Hematopoietic multipotent progenitor cell treated with erythropoietin and hydrocortisone succinate and interleukin-3 and kit ligand, for 17 days (in vitro differentiated cells): ENCODE data around the gene TBCCD1.
"Not testable (repeated sequence)": the region's sequence is repeated elsewhere in the genome, so short reads cannot be mapped to it uniquely, and the experiment has no call there.

Experiments used
- DNase-seq: peaks from one replicate; pipeline ENCODE4 v3.0.0-alpha.2; 2015; ENCODE audit warnings: low spot score

The TBCCD1 gene

DNA sequence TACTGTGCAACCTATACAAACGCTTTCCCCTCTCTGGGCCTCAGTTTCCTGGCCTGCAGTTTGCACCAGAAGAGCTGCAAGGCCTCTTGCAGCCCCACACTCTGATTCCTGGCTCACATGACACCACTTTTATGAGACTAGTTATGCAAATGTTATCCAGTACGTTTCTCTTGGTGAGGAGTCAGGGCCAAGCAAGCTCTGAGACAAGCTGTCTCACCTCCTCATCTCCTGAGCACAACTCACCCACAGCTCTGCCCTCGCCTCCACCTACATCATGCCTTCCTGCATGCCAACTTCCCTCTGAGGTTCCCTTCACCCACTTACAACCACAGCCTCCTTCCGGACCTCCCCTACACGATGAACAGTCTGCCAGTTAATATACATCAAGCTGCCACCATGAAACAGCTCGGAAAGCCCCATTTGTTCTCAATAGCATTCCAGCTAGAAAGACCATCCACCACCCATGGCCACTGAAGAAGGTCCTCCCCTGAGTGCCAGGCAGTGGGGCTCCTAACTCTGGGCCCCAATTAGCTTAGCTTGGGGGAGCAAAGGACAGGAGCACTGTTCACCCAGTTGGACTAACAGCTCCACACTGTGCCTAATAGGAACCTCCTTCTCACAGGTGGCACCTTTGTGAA lies 48.0 kb downstream of the TBCCD1 start:
- no peak for DNase-seq

DNA sequence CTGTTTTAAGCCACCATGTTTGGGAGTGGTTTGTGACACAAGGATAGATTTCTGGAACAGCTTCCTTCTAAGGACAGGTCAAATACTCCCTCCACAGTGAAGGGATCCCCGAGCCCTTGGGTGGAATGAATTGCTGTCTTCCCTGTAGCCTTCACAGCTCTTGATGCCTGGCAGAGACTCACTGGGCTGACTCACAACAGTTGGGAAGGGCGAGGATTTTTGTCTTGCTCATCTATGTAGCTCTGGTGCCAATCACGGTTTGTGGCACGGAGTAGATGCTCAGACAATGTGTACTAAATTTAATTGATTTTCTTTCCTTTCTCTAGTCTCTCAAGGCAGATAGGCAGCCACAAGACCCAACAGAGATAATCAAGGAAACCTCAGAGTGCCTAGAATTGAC lies 49.9 kb downstream of the TBCCD1 start:
- DNase-seq, result no peak

DNA sequence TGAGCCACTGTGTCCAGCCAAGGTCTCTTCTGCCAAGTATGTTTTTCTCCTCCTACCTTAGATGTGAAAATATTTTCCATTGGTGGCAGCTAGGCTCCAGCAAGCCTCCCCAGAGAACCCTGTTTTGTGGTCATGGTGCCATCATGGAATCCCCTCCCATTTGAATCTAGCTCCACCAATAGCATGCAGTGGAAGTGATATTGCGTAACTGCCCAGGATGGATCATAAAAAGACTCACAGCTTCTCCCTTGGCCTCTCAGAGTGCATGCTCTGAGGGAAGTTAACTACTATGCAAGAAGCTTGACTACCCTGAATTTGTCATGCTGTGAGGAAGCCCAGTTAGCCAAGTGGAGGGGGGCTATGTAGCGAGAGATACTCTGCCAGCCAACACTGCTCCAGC lies 50.5 kb downstream of the TBCCD1 start:
- DNase-seq, result no peak

DNA sequence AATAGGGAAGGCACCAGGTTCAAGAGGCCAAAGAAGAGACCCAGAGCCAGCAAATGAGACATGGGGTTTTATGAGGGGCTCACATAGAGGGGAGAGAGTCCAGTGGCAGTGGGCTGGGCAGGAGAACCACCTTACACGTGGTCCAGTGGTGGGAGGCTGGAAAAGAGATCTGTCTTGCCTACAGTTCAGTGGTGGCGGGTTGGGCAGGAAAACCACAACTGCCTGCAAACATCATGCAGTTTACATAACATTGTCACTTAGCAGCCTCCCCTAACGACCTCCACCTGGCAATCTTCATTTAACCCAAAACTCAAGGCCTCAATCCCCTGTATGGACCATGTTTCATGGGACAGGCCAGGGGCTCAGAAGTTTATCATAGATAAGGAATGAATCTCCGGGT lies 52.0 kb downstream of the TBCCD1 start:
- no peak for DNase-seq

DNA sequence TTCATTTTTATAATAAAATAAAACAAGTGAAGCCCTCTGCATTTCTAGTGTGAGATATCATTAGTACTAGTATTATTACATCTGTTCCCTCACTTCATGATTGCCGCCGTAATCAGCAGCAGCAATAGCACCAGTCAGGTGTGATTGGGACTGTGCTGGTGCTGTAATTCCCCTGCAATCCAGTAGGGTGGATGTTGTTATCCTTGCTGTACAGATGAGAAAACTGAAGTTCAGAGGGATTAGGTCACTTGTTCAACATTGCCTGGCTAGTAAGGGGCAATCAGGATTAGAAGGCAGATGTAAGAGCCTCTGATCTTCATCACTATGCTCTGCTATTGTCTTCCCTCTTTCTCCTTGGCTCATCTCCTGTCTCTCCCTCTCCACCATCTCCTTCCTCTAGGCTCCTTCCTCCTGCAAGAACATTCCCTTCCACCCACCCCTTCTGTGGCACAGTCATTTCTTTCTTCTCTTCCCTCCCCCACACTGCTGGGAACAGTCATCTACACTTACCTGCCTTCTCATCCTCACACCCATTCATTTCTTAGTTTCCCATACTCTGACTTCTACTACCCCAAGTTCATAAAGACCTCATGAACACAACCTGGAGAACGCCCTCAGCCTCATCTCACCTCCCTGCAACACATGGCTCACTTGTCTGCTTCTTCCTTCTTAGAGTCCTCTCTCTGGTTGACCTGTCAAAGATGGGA lies 52.7 kb downstream of the TBCCD1 start:
- no peak for DNase-seq

DNA sequence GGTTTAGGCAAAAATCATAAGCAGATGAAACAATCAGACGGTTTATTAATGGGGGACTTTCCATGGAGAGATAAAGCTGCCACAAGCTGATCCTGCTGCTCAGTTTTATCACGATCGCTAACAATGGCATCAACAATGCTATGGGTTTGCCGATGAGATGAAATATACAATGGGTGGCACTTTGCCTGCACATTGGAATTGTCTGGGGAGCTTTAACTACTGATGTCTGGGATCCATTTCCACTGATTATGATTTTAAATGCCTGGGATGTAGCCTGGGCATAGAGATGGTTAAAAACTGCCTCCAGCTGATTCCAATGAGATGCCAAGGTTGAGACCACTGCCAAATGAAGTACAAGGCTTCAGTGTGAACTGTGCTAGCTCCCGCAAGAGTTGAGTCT lies 53.8 kb downstream of the TBCCD1 start:
- DNase-seq, result no peak

DNA sequence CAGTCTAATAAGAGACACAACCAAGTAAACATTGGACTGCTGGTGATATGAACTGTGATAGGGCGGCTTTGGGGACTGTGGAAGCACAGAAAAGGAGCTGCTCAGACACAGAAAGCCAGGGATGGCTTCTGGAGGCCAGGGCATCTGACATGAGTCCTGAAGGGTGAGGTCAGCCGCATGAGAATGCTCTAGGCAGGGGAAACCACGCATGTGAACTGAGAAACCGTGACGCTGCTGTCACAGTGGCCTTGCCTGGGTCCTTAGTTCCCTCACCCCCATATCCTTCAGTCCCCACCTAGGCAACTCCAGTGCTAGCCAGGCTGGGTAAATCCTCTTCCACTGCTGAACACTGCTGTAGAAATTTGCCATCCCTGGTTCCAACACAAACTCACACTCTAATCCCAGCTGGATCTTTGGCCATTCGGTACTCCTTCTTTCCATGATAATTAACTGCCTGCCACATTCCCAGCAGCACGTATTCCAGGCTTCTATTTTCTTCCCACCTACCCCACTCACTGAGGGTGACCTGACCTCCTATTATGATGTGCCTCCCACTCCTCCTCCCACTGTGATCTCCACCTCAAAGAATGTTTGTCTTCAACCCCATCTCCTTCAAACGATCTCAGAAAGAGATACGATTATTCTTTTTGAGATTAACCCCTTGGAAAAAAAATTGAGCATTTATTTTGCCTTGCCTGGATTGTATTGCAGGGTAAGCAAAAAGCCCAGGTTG lies 54.4 kb downstream of the TBCCD1 start:
- no peak for DNase-seq

DNA sequence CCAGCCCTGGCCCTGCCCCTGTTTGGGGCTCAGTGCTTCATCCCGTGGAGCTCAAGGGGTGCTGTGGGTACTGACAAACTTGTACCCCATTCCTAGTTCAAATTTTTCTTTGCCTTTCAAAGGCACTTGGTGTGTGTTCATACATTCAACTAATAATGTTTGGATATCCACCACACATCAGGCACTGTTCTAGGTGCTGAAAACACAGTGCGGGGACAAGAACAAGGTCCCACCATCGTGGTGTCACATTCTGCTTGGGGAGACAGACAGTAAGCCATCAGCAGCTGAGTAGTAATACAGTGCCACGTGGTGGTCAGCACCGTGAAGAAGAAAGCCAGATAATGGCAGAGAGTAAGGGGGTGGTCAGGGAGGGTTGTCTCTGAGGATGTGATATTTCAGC lies 55.4 kb downstream of the TBCCD1 start:
- no peak for DNase-seq

DNA sequence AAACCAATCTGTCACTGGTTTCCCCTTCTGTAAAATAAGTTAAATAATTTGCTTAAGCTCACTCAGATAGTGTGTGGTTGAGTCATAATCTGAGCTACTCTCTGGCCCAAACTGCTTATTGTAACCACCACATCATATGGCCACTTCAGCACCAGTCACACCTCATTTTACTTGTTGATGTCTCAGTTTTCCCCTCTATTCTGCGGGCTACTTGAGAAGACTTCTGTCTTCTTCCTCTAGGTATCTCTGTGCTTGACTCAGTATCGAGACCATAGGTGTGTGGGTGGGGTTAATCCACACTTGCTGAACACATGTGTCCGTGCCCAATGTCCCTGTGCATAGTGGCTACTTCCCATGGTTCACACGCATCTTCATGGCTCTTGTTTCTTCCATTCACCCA lies 55.9 kb downstream of the TBCCD1 start:
- no peak for DNase-seq

DNA sequence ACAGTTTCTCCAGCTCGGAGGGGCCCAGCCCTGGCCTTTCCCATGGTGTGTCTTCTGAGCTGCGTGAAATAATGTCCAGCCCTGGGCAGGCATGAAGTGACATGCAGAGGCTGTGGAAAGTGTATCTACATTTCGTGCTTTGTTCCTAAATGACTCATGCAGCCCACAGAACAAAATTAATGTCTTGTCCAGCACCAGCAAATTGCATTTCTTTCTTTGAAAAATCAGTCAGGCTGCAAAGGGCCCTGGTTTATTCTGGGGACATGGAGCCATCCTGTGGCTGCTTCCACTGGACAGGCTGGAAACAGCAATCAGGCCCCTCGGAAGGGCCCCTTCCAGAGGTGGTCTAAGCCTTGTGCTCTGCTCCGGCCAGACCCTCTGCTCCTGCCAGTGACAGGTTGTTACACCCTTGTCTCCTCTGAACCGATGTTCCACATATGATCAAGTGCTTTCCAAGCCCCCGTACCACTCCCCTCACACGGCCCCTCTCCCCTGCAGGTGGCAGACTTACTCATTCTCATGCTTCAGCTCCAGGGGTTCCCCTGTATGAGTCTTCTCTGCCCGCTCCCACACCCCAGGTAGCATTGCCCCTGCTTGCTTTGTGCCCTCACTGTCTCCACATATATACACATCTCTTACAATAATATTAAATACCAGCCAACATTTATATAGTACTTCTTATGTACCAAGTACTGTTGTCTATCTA lies 56.6 kb downstream of the TBCCD1 start:
- no peak for DNase-seq

DNA sequence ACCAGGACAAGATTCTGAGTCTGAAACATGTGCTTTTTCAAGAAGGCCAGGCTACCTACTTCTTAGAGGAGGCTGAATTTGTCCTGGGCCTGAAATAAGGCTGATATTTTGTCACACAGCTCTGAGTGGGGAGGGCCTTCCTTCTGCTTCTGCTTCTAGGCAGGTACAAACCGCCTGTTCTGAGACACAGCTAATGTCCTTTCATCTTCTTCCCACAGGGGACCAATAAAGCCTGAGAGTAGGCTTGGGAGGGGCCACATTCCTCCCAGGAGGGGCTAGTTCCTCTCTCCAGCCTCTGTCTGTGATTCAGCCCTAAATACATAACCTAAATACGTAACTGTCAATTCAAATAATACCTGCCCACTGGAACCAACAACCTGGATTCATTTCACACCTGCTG lies 57.7 kb downstream of the TBCCD1 start:
- DNase-seq, result no peak

DNA sequence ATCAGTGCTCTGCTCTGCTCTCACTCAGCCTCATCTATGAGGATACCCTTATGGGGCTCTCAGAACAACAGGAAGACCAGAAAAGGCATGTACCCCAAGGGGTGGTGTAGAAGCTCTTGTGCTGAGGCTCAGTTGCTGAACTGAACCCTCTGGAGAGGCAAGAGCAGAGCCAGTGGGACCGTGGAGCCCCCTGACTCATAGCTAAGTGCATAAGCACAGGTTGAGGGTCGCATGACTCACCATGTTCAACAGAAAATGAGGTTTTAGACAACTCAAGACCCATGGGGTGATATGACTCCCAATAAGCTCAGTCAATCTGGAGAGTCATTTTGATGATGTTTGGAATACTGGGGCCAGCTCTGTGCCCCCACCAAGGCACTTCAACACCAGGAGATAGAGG lies 60.3 kb downstream of the TBCCD1 start:
- no peak for DNase-seq

DNA sequence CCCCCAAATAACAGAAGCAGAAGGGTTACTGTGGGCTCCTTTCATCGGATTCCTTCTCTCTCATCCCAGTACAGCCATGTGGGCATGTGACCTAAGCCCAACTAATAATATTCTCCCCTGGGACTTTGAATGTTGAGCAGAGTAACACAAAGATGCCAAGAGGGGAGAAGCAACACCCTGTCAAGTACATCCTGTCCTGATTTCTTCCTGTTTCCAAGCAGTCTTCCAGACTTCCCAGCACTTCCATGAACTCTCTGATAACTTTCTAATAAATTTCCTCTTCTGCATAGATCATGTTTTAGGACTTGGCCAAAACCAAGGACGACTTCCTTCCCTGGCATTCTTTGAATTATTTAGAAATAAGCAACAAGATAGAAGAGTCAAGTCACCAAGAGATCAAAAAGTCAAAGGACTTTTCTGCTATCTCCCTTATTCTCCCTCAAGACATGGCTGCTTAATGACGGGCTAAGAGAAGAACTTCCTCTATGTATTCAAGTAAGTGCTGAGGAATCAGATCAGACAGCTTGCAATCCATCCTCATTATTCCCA lies 60.9 kb downstream of the TBCCD1 start:
- no peak for DNase-seq

DNA sequence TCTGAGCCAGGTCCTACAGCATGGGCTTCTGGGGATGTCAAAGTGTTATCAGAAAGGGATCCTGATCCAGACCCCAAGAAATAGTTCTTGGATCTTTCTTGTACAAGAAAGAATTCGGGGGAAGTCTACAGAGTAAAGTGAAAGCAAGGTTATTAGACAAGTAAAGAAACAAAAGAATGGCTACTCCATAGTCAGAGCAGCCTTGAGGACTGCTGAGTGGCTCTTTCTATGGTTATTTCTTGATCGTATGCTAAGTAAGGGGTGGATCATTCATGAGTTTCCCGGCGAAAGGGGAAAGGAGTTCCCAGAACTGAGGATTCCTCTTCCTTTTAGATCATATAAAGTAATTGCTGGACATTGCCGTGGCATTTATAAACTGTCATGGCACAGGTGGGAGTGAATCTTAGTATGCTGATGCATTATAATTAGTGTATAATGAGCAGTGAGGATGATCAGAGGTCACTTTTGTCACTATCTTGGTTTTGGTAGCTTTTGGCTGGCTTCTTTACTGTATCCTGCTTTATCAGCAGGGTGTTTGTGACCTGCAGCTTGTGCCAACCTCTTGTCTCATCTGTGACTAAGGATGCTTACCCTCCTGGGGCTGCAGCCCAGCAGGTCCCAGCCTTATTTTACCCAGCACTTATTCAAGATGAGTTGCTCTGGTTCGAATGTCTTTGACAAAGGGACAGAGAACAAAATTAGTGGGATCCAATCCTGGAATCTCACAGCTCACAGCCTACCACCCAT lies 64.0 kb downstream of the TBCCD1 start:
- DNase-seq, result no peak

DNA sequence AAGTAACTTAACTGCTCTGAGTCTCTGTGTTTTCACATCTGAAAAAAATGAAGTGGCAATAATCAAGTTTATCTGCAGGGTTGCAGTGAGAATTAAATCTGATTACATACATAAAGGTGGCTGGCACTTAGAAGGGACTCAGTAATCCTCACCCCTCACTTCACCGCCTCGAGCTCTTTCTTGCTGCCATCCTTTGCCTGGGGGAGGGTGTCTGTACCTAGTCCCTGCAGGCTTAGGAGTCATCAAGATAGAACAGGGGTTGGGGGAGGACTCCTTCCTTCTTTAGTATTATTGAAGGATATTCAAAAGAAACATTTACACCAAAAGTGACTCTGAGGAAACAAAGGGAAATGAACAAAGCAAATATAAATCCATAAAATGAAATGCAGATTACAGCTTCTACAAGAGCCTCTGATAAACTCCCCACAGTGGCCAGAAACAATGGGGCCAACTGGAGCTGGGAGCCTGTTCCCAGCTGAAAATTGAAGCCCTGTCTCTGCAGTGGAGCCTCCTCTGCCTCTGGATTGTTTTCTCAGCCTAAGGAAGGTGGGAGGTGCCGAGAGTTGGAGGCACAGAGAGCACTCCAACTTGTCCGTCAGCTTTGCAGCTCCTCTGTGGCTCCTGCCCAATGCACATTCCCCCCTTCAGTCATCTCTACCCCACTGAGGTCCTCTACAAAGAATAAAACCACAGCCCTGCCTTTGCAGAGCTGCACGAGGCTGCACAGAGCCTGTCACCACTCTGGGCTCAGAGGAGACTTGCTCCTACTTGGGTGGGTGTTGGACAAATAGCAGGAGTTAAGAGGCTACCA lies 64.8 kb downstream of the TBCCD1 start:
- DNase-seq, result no peak

DNA sequence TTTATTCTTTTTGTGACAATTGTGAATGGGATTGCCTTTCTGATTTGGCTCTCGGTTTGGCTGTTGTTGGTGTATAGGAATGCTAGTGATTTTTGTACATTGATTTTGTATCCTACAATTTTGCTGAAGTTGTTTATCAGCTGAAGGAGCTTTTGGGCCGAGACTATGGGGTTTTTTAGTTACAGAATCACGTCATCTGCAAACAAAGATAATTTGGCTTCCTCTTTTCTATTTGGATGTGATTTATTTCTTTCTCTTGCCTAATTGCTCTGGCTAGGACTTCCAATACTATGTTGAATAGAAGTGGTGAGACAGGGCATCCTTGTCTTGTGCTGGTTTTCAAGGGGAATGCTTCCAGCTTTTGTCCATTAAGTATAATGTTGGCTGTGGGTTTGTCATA lies 67.2 kb downstream of the TBCCD1 start:
- not testable (repeated sequence) for DNase-seq

DNA sequence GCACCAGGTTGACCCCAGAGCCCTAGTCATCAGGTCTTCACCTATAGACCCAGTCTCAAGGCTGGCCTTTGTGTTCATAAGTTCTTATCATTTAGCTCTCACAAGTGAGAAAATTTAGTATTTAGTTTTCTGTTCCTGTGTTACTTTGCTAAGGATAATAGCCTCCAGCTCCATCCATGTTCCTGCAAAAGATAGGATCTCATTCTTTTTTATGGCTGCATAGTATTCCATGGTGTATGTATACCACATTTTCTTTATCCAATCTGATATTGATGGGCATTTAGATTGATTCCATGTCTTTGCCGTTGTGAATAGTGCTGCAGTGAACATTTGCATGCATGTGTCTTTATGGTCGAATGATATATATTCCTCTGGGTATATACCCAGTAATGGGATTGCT lies 69.1 kb downstream of the TBCCD1 start:
- DNase-seq, result not testable (repeated sequence)

DNA sequence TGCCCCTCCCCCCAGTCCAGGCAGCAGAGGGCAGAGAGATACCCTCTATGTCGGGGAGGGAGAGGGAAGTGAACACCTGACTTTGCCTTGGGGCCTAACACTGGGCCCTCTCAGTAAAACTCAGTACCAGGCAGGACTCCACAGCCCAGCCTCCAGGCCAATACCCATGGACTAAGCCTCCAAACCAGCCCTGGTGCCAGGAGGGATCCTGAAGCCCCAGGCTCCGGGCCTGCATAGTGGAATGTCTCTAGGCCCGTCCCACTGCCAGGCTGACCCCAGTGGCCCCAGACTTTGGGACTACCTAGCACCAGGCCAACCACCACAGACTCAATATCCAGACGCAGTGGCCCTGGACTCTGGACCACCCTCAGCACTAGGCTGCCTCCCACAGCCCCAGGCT lies 69.5 kb downstream of the TBCCD1 start:
- no peak for DNase-seq

DNA sequence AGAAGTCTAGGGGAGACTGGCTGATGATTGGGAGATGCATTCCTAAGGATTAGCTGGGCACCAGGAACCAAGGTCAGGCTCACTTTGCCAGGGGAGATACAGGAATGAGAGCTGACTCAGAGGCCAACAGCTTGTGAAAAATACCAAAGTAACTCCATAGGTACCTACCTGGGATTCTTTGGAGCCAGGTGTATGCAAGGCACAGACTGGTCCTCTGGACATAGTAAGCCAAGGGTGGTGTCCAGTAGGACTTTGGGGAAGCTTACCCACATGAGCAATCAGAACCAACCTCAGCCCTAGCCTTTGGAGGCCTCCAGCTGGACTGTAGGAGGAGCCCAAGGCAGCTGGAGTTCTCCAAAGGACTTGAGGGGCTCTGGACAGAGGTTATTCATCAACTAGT lies 70.5 kb downstream of the TBCCD1 start:
- no peak for DNase-seq
